GM19452 (cell line): Measurements from ENCODE around the gene BRD3.
"Not testable (repeated sequence)": the region's sequence is repeated elsewhere in the genome, so short reads cannot be mapped to it uniquely, and the experiment has no call there.

Experiments used
- ATAC-seq: cut with Tn5 transposase; IDR thresholded peaks from one replicate; pipeline ENCODE4 v1.9.1; 2021; ENCODE audit not compliant: unreplicated experiment

Gene BRD3

GRCh38 chr9:134067904-134068743 lies at the start of gene BRD3:
TSS of gene BRD3 (minus strand) at chr9:134068026. CDS start at chr9:134053477, 14,549 bp downstream.
- ATAC-seq, result peak; percentile 64

DNA sequence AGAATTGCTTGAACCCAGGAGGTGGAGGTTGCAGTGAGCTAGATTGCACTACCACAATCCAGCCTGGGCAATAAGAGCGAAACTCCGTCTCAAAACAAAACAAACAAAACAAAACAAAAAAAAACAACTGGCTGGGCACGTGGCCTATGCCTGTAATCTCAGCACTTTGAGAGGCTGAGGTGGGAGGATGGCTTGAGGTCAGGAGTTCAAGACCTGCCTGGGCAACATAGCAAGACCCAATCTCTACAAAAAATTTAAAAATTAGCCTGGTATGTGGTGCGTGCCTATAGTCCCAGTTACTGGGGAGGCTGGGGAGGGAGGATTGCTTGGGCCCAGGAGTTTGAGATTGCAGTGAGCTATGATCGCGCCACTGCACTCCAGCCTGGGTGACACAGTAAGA lies 44.7 kb upstream of the BRD3 start:
- no peak for ATAC-seq

DNA sequence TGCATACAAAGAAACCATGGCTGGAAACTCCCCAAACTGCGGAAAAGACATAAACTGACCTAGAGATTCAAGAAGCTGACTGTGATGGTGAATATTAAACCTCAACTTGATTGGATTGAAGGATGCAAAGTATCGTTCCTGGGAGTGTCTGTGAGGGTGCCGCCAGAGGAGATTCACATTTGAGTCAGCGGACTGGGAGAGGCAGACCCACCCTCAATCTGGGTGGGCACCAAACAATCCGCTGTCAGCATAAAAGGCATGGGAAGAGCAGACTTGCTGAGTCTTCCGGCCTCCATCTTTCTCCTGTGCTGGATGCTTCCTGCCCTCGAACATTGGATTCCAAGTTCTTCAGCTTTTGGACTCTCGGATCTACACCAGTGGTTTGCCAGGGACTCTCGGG lies 43.2 kb upstream of the BRD3 start:
- ATAC-seq, result no peak

DNA sequence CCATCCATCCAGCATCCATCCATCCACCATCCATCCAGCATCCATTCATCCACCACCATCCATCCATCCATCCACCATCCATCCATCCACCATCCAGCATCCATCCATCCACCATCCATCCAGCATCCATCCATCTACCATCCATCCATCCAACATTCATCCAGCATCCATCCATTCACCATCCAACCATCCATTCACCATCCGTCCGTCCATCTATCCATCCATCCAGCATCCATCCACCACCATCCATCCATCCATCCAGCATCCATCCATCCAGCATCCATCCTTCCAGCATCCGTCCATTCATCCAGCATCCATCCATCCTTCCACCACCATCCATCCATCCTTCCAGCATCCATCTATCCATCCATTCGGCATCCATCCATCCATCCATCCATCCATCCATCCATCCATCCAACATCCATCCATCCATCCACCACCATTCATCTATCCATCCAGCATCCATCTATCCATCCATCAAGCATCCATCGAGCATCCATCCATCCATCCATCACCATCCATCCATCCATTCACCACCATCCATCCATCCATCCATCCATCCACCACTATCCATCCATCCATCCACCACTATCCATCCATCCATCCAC lies 35.7 kb upstream of the BRD3 start:
- ATAC-seq, result no peak

GRCh38 chr9:134101623-134102149 lies 33.9 kb upstream of the BRD3 start:
- ATAC-seq, result no peak

- not testable (repeated sequence) for ATAC-seq
Measured at GRCh38 chr9:134101133-134101532, 33.3 kb upstream of the BRD3 start.

DNA sequence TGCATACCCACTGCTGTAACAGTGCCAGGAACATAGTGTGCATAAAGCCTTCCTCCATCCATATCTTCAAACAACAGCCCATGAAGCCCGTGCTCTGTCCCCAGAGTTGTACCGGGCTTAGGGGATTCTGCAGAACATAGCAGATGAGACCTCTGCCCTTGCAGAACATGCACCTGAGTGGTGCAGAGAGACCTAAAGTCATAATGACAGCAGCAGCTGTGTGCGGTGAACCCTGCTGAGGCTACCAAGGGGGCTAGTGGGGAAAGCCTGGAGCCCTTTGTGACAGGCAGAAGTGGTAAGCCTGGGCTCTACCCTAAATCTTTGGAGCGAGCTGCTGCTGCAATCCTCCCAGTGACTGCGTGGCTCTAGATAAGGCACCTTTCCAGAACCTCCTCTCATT lies 32.2 kb upstream of the BRD3 start:
- ATAC-seq, result no peak

DNA sequence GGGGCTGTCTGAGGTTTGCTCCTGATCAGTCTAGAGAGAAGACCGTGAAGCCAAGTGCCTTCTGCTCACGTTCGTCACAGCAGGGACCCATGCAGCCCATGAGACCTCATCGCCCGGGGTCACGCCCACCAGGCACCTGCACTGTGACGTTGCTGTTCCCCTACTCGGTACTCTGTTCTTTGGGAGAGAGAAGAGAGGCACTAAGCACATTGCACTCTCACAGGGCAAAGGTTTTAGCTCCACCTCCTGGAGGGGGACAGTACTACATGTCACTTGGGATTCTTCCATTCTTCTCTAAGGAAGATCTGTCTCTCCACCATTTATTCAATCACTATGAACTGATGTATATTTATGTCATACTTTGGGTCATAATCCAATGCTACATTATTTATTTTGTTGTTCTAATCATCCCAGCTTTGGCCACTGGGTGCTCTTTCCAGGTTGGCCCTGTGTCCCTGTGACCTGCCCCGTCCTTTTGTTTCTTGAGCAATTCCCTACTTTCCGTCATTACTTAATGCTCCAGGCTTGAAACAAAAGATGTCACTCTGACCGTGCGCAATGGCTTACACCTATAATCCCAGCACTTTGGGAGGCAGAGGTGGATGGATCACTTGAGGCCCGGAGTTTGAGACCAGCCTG lies 31.4 kb upstream of the BRD3 start:
- no peak for ATAC-seq

DNA sequence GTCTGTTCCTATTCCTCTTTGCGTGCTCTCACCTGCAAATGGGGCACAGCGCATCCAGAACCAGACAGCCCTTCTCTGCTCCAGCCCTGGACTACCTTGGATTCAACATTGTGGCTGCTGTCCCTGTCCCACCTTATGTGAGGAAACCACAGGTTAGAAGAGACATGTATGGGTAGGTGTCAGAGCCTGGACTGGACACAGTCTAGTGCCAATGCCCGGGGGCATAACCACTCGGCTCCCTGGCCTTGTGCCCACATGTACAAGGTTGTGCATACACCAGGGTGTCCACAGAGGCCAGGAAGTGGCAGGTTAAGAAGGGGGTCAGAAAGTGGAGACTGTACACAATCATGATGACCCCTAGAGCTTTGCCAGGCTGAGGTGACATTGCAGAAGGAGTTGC lies 22.1 kb upstream of the BRD3 start:
- no peak for ATAC-seq

GRCh38 chr9:134088063-134088725 lies 20.4 kb upstream of the BRD3 start:
- ATAC-seq, result no peak

GRCh38 chr9:134085674-134086073 lies 17.8 kb upstream of the BRD3 start:
- no peak for ATAC-seq

- no peak for ATAC-seq
Measured at GRCh38 chr9:134083451-134083850, 15.6 kb upstream of the BRD3 start.

- ATAC-seq, result no peak
Measured at GRCh38 chr9:134076644-134077043, 8.8 kb upstream of the BRD3 start.

GRCh38 chr9:134075689-134076088 lies 7.9 kb upstream of the BRD3 start:
- not testable (repeated sequence) for ATAC-seq

DNA sequence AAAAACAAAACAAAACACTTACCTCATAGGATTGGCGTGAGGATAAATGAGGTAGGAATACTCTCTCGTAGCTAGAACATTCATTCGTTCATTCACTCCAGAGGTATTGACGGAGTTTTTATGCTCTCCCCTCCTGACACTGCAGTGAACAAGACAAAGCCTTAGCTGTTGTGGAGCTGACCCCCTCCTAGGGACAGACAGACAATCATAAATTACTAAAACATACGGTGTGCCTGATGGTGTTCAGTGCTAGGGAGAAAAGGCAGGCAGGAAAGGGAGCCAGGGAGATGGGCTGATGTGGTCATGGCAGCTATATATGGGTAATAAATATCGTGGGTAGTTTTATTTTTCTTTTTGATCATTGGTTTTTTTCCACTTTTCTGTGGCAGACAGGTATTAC lies 5.7 kb upstream of the BRD3 start:
- no peak for ATAC-seq

GRCh38 chr9:134072683-134073082 lies 4.9 kb upstream of the BRD3 start:
- ATAC-seq, result not testable (repeated sequence)

- ATAC-seq, result no peak
Measured at GRCh38 chr9:134071149-134071548, 3.3 kb upstream of the BRD3 start.

DNA sequence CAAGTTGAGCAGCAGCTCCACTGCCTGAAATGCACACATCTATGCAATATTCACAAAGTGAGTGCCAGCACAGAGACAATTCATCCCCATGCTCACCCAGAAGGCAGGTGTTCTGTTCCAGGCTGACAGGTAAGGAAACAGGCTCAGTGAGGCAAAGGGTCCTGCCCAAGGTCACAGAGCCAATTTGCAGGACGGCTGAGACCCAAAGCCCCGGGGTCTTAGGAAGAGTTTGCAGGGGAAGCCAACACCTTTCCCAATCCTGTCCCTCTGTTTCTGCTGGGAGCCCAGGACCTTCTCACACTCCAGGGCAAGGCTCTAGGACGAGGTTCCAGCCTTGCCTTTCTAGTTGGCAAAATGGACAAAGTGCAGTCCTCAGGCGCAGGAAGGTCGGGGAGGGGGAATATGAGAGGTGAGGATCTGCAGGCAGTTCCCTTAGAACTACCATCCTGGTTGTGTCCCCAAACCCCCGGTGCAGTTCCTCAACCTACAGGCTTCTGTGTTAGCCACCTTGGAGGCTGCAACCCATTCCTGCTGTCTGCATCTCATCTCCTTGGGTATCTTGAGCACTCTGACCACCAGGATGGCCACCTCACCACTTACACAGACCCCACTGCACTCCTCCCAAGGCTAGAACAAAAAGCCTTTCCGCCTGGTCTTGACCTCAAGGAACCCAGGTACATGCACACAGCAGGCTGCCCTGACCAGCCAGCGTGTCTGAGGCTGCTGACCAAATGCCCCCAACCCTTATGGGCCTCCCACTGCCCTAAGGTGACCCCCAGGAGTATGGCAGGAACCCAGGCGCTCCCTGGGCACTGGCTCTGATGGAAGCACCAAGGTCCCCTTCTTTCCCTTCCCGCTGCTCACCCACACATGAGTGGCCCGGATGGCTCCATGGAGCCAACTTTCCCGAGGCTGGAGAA lies 1.9 kb upstream of the BRD3 start:
- ATAC-seq, result no peak

DNA sequence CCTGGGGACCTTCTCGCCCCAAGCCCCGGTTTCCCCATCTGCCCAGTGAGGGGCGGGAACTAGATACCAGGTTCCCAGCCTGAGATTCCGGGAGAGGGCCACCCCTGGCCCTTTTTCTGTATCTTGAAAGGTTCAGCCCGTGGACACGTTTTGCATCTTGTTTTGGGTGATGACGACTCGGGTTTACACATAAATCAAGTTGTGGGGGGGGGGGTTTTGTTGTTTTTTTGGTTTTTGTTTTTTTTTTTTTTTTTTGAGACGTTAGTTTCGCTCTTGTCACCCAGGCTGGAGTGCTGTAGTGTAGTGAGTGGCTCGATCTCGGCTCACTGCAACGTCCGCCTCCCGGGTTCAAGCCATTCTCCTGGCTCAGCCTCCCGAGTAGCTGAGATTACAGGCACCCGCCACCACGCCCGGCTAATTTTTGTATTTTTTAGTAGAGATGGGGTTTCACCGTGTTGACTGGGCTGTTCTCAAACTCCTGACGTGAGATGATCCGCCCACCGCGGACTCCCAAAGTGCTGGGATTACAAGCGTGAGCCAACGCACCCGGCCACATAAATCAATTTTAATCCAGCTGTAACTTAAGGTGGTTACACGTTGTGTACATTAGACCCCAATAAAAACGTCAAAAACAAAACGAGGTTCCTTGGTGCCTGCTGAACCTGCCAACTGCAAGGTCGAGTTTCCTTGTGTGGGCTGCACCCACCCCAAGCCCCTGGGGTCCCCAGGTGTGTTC lies 1.1 kb upstream of the BRD3 start:
- ATAC-seq, result no peak
